GM21360 (cell line): ENCODE data around the gene DHRSX.
"Not testable (repeated sequence)": the region's sequence is repeated elsewhere in the genome, so short reads cannot be mapped to it uniquely, and the experiment has no call there.

ENCODE experiments used
- ATAC-seq: cut with Tn5 transposase; IDR thresholded peaks from one replicate; pipeline ENCODE4 v1.9.1; 2021; ENCODE audit warnings: mild to moderate bottlenecking, moderate library complexity; ENCODE audit not compliant: unreplicated experiment

The DHRSX gene

DNA sequence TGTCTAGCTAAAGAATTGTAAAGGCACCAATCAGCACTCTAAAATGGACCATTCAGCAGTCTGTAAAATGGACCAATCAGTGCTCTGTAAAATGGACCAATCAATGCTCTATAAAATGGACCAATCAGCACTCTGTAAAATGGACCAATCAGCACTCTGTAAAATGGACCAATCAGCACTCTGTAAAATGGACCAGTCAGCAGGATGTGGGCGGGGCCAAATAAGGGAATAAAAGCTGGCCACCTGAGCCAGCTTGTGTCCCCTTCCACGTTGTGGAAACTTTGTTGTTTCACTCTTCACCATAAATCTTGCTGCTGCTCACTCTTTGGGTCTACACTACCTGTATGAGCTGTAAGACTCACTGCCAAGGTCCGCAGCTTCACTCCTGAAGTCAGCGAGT lies 230.0 kb downstream of the DHRSX start:
- not testable (repeated sequence) for ATAC-seq

DNA sequence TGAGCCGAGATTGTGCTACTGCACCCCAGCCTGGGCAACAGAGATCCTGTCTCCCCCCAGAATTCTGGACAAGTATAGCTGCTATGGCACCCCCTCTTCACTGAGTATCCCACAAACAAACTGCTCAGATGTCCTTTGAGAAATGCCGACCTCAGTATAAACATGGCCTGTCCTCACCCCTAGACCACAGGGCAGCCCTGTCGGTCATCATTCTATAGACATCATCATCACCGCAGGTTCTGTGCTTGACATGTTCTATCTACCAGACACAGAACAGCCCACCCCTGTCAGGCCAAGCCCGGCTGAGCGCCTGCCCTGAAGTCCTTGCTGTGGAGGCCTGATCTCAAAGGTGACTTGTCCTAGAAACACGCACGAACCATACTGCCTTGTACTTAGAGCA lies 232.9 kb downstream of the DHRSX start:
- no peak for ATAC-seq

DNA sequence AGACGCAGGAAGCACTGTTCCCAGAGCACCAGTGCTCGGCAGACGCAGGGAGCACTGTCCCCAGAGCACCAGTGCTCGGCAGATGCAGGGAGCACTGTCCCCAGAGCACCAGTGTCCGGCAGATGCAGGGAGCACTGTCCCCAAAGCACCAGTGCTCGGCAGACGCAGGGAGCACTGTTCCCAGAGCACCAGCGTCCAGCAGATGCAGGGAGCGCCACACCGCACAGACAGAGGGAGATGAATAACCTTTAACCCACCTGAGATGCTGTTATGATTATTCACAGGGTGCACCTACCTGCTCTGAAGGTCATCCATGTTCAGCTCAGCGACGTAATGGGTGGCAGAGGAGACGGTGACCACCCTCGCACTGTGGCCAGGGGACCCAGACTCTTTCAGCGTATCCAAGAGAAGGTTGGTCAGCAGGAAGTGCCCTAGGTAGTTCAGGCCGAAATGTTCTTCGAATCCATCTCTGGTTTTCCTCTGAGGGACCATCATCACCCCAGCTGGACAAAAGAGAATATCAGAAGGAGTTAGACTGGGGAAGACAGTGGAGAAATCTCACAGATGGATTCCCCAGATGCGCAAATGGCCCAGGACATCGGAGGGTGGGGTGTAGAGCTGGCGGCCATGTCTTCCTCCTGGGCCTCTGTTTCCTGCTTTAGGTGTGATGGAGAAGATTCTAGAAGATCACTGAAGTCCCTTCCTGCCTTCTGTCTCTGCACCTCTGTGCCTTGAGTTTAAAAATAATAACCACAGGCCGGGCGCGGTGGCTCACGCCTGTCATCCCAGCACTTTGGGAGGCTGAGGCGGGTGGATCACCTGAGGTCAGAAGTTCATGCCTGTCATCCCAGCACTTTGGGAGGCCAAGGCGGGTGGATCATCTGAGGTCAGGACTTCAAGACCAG lies 234.1 kb downstream of the DHRSX start:
- ATAC-seq = no peak

DNA sequence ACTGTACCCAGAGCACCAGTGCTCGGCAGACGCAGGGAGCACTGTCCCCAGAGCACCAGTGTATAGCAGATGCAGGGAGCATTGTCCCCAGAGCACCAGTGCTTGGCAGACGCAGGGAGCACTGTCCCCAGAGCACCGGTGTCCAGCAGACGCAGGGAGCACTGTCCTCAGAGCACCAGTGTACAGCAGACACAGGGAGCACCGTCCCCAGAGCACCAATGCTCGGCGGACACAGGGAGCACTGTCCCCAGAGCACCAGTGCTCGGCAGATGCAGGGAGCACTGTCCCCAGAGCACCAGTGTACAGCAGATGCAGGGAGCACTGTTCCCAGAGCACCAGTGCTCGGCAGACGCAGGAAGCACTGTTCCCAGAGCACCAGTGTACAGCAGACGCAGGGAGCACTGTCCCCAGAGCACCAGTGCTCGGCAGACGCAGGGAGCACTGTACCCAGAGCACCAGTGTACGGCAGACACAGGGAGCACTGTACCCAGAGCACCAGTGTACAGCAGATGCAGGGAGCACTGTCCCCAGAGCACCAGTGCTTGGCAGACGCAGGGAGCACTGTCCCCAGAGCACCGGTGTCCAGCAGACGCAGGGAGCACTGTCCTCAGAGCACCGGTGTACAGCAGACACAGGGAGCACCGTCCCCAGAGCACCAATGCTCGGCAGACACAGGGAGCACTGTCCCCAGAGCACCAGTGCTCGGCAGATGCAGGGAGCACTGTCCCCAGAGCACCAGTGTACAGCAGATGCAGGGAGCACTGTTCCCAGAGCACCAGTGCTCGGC lies 234.9 kb downstream of the DHRSX start:
- not testable (repeated sequence) for ATAC-seq

DNA sequence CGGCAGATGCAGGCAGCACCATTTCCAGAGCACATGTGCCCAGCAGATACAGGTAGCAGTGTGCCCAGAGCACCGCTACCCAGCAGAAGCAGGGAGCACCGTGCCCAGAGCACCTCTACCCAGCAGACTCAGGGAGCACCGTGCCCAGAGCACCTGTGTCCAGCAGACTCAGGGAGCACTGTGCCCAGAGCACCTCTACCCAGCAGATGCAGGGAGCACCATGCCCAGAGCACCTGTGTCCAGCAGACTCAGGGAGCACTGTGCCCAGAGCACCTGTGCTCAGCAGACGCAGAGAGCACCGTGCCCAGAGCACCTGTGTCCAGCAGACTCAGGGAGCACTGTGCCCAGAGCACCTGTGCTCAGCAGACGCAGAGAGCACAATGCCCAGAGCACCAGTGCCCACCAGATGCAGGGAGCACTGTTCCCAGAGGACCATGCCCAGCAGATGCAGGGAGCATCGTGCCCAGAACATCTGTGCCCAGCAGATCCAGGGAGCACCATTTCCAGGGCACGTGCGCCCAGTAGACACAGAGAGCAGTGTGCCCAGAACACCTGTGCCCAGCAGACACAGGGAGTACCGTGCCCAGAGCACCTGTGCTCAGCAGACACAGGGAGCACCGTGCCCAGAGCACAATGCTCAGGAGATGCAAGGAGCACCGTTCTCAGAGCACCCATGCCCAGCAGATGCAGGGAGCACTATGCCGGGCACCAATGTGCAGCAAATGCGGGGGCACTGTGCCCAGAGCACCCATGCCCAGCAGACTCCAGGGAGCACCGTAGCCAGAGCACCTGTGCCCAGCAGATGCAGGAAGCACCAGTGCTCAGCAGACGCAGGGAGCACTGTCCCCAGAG lies 236.4 kb downstream of the DHRSX start:
- ATAC-seq = no peak

DNA sequence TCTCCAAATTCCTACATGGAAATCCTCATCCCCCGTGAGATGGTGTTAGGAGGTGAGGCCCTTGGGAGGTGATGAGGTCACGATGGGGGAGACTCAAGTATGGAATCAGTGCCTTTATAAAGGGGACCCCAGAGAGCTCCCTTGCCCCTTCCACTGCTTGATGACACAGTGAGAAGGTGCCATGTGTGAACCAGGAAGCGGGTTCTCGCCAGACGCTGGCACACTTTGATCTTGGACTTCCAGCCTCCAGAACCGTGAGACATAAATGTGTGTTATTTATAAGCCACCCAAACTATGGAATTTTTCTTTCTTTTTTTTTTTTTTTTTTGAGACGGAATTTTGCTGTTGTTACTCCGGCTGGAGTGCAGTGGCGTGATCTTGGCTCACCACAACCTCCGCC lies 237.6 kb downstream of the DHRSX start:
- ATAC-seq = no peak

DNA sequence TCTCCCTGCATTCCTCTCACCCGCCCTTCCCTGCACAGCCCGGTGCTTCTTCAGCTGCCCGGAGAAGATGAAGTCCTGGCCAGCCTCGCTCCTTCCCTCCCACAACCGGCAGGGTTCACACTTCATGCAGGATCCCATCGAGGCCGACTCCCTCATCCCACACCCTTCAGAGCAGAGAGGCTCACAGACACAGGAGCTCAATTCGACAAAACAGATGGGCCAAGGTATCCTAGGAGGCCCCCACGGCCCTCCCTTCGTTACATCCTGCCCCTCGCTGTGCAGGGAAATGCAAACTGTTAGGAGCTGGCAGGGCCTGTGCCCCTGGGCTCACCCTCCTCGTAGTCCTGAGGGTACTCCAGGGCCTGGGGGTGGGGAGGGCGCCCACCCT lies 238.1 kb downstream of the DHRSX start:
- no peak for ATAC-seq

DNA sequence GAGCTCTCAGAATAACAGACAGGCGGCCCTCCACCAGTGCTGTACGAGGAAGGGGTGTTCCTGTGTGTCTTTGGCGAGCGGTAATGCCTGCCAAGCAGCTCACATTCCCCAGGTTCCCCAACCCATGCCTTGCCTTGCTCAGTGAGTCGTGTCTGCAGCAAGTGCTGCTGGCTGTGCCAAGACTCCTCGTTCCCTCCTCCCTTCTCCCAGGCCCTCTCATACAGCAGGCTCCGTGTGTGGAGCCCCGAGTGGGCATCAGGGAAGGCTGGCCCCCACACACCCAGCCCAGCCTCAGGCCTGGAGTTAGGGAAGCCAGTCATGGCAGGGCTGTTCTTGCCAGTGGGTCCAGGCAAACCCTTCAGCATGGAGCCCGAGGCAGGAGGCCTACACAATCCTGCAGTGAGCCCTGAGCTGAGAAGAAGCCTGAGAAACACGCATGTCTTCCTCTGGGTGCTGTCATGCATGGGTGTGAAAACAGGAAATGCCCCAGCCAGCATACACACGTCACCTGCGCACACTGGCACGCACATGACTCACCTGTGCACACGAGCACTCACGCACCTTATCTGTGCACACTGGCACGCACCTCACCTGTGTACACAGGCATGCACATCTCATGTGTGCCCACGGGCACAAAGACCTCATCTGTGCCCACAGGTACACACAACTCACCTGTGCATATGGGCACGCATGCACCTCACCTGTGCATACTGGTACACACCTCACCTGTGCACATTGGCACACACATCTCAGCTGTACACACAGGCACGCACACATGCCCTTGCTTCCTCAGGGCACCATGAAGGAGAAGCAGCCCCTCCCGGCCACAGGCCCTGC lies 238.7 kb downstream of the DHRSX start:
- no peak for ATAC-seq

DNA sequence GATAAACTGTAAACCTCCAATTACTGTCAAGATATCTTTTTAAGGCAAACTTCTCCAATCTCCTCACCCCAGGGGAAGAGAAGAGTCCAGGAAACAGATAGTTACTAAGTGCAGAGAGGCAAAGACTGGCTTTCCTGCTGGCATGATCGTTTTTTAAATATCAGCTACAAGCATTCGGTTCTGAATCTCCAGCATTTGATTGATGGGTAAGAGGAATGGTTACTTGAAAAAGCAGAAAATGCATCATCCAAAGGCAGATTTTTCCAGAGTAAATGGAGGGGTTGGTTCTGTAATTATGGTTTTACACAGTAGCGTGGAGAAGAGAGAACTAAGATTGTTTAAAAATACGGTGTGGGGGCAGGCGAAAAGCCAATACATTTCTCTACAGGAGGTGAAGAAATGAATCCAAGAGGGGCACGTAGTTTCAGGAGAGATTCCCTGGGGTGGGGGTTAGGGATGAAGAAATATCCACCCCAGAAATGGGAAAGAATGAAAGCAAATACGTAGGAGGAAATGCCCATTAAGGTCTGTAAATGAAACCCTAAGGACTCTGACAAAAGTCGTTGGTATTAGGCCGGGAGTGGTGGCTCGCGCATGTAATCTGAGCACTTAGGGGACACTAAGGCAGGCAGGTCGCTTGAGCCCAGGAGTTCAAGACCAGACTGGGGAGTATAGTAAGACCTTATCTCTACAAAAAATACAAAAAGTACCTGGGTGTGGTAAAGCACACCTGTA lies 248.3 kb downstream of the DHRSX start:
- no peak for ATAC-seq

DNA sequence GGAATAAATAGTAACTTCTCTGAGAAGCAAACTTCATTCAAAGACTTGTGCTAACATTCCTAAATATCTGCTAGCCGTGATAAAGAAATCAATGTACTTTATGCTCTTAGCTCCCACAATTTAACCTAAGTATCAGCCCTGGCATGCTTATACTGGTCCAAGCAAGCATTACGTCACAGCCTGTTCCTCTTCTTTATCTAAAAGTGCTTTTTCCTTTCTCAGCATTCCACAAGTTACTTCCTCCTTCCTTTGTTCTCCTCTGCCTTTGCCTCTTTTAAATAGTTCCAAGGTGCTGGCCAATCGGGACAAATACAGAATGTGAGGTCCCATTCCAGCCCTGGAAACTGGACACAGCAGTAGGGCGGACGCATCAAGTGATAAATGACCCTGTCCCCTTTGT lies 249.6 kb downstream of the DHRSX start:
- no peak for ATAC-seq

DNA sequence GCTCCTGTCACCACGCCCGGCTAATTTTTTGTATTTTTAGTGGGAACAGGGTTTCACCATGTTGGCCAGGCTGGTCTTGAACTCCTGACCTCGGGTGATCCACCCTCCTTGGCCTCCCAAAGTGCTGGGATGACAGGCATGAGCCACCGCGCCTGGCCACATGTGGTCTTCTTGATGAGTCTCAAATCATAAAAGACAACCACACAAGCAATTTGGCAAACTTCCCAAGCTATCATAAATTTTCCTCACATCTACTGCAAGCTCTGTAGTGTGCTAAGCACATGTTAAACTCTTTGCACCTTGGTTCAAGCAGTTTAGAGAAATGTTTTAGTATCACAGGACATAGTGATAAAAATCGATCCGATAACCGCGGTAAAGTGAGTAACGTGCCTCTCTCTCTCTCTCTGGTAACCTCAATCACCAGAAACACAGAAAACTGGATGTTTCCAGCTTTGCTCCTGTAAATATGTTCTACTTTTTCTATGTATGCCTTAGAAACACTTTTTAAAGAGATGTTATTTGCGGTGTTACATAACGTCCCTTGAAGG lies 256.8 kb downstream of the DHRSX start:
- ATAC-seq = no peak

DNA sequence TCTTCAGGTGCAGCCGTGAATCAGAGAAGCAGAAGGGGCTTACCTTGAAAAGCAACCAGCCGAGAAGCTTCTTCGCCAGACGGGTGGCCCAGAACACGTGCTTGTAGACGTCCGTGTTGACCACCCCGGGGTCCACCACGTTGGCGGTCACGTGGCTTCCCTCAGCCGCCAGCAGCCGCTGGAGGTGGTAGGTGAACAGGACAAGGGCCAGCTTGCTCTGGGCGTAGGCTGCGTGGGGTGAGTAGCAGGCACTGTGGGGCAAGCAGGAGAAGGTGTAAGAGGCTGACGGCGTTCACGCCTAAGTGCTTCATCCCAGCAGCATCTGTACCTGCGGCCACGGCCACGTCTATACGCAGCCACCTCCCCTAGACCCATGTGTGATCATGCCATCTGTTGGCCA lies 257.8 kb downstream of the DHRSX start:
- no peak for ATAC-seq

DNA sequence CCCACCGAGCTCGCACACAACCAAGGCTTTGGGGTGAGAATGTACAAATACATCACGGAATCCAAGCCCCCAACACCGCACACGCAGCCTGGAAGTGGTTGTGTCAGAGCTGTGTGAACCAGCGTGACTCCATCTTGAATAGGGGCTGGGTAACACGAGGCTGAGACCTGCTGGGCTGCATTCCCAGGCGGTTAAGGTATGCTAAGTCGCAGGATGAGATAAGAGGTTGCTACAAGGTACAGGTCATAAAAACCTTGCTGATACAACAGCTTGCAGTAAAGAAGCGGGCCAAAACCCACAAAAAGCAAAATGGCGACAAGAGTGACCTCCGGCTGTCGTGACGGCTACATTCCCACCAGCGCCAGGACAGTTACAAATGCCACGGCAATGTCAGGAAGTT lies 258.4 kb downstream of the DHRSX start:
- ATAC-seq = no peak

DNA sequence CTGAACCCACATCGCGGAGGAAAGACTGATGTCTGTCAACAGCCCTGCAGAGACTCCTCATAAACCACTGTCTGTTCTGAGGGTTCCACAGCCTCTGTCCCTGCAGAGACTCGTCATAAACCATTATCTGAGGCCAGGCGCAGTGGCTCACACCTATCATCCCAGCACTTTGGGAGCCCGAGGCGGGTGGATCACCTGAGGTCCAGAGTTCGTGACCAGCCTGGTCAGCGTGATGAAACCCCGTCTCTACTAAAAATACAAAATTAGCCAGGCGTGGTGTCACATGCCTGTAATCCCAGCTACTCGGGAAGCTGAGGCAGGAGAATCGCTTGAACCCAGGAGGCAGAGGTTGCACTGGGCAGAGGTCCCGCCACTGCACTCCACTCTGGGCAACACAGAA lies 259.3 kb downstream of the DHRSX start:
- not testable (repeated sequence) for ATAC-seq

DNA sequence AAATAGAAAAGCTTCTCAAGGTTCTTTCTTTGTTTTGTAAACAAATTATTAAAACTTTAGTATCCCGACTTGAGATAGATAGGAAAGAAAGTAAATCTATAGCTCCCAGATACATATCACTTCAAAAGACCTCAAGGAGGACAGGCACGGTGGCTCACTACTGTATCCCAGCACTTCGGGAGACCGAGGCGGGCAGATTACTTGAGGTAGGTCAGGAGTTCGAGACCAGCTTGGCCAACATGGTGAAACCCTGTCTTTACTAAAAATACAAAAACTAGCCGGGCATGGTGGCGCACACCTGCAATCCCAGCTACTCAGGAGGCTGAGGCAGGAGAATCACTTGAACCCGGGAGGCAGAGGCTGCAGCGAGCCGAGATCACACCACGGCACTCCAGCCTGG lies 260.0 kb downstream of the DHRSX start:
- ATAC-seq = not testable (repeated sequence)

DNA sequence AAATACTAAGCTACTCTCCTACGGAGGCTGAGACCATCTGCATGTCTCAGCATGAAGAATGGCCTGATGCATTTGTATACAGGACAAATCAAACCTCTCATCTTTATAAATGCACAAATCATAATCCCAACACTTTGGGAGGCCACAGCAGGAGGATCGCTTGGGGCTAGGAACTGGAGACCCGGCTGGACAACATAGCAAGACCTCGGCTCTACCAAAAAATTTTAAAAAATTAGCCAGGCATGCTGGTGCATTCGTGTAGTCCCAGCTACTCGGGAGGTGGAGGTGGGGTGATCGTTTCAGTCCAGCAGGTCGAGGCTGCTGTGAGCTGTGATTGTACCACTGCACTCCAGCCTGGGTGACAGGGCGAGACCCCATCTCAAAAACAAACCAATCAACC lies 262.8 kb downstream of the DHRSX start:
- ATAC-seq = no peak

DNA sequence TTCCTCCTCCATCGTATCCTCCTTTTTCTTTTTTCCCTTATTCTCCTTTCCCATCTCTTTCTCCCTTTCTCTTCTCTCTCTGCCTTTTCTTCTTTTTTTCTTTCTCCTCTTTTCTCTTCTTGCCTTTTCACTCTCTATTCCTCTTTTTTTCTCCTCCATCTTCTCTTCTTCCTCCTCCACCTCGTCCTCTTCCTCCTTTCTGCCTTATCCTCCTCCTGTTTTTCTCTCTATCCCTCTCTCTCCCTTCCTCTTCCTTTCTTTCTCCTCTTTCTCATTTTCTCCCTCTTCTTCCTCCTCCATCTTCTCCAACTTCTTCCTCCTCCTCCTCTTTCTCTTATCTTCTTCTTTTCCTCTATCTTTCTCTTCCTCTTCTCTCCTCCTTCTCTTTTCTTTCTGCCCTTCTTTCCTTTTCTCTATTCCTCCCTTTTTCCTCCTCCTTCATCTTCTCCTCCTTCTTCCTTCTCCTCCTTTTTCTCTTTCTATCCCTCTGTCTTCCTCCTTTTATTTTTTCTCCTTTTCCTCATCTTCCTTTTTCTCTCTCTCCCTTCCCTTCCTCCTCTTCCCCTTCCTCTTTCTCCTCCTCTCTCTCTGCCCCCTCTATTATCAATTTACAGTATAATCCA lies 269.1 kb downstream of the DHRSX start:
- no peak for ATAC-seq

DNA sequence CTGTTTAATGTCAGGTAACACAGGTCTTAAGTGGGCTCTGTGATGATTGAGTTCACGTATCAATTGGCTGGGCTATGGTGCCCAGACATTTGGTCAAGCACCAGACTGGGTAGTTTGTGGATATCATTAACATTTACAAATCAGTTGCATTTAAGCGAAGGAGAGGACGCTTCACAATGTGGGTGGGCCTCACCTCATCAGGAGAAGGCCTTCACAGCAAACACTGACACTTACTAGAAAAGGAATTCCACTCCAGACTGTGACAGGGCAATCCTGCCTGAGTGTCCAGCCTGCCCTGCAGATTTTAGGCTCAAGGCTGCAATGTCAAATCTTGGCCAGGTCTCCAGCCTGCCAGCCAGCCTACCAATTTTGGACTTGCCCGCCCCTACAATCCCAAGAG lies 270.3 kb downstream of the DHRSX start:
- ATAC-seq = no peak

DNA sequence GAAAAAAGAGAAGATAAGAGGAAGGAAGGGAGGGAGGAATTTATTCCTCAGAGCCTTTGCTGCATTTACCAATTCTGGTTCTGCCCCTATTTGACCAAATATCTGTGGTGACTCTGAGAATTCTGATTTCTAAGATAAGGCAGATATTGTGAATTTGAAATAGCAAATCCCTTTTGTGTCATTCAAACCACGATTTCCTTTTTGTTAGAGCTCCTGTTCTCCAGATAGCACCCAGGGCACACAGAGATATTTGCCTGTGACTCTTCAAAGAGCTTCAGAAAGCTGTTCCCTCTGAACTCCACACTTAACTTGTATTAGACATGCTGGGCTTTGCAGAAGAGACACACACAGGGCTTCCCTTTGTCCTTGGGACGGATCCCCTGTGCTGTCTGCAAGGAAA lies 272.2 kb downstream of the DHRSX start:
- ATAC-seq = no peak
